GM18502 (cell line): ENCODE data around the gene IL32.

ENCODE experiments used
- ATAC-seq: cut with Tn5 transposase; IDR thresholded peaks from one replicate; pipeline ENCODE4 v1.9.1; 2021; ENCODE audit warnings: mild to moderate bottlenecking; ENCODE audit not compliant: unreplicated experiment, poor library complexity

The IL32 gene

DNA sequence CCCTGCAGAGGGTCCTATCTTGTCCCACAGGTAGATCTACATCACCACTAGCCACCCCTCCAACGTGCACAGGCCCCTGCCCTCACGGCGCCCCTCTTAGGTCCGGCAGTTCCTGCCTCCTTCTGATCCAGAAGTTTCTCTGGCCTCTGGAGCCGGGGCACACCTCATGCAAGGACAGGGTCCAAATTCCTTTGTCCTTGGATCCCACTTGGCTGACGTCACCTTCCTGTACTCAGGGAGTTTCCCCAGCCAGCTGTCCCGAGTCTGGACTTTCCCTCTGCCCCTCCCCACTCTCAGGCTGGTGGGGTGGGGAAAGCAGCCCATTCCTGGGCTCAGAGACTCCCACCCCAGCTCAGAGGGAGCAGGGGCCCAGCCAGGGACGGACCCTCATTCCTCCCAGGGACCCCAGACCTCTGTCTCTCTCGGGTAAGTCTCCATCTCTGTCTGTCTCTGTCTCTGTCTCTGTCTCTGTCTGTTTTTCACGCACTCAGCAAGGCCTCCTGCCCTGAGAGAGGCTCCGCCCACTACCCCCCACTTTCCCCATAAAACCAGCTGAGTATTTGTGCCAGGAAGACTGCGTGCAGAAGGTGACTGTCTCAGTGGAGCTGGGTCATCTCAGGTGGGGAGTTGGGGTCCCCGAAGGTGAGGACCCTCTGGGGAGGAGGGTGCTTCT is at the start of gene IL32:
IL32 (plus strand) TSS at position 572 of the 673 bp plus-strand sequence. CDS start 172 bp downstream, outside the sequence.
- ATAC-seq: no peak

- ATAC-seq: no peak
Observed at GRCh38 chr16:3015865-3016521, 49.4 kb upstream of the IL32 start.

GRCh38 chr16:3017344-3017743 is 48.1 kb upstream of the IL32 start:
- no peak for ATAC-seq

- ATAC-seq: no peak
Observed at GRCh38 chr16:3017794-3018506, 47.5 kb upstream of the IL32 start, which contains the start of gene CLDN6. CLDN6 (minus strand) TSS chr16:3018183; CDS start chr16:3016021, 2,162 bp downstream.

DNA sequence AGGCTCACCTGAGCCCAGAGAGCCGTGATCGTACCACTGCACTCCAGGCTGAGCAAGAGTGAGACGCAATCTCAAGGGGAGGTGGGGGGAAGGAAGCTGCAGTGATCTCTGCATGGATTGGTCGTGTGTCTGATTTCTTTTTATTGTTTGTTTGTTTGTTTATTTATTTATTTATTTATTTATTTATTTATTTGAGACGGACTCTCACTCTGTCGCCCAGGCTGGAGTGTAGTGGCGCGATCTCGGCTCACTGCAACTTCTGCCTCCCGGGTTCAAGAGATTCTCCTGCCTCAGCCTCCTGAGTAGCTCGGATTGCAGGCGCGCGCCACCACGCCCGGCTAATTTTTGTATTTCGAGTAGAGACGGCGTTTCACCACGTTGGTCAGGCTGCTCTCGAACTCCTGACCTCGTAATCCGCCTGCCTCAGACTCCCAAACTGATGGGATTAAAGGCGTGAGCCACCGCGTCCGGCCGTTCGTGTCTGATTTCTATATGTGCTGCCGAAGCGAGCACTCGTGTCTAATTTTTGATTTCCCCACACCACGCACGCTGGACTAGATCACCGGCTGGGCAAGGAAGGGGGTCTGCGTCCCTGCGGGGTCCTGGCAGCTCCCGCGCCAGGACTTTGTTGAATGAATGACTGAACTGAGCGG is 45.7 kb upstream of the IL32 start:
- ATAC-seq: no peak

DNA sequence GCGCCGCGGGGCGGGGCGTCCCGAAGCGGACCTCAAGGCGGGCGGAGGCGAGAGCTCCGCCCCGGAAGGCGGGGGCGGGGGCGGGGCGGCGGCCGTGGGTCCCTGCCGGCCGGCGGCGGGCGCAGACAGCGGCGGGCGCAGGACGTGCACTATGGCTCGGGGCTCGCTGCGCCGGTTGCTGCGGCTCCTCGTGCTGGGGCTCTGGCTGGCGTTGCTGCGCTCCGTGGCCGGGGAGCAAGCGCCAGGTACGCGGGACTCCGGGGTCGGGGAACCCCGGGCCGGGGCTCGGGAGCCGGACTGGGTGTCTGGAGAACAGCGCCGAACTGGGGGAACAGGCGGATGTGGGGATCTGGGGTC is 45.2 kb upstream of the IL32 start, which contains the start of gene TNFRSF12A:
TNFRSF12A (plus strand) TSS at position 122 of the 357 bp plus-strand sequence; CDS start at position 152, 30 bp downstream.
- ATAC-seq: no peak

DNA sequence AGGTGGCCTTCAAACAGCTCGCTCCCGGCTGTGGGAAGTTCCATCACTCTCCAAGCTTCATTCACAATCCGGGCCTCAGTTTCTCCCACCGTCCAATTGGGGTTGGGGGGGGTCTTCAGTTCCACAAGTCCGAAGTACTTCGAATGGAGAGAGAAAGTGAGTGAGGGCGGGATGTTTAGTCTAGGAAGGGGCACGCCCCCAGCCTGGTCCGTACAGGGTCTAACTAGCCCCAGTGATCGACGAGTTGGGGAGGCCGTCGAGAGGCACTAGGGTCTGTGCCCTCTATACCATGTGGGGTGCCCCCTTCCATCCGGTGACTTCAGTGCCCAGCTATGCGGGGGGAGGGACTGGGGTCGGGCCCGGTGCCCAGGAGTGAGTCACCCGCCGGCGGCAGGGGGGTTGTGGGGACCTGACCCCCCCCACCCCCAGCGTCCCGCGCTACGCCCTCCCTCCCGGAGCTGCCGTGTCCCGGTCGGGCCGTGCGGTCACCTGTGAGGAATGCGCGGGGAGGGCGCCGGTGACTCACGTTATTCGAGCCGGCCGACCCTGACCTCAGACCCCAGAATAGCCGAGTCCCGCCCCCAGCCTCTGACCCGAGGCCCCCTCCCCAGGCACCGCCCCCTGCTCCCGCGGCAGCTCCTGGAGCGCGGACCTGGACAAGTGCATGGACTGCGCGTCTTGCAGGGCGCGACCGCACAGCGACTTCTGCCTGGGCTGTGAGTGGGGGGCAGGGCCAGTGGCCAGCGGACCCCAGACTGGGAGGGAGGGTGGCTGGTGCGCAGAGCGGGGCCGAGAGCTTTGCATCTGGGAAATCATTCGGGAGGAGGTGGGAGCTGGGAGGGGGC is 44.6 kb upstream of the IL32 start:
- no peak for ATAC-seq

DNA sequence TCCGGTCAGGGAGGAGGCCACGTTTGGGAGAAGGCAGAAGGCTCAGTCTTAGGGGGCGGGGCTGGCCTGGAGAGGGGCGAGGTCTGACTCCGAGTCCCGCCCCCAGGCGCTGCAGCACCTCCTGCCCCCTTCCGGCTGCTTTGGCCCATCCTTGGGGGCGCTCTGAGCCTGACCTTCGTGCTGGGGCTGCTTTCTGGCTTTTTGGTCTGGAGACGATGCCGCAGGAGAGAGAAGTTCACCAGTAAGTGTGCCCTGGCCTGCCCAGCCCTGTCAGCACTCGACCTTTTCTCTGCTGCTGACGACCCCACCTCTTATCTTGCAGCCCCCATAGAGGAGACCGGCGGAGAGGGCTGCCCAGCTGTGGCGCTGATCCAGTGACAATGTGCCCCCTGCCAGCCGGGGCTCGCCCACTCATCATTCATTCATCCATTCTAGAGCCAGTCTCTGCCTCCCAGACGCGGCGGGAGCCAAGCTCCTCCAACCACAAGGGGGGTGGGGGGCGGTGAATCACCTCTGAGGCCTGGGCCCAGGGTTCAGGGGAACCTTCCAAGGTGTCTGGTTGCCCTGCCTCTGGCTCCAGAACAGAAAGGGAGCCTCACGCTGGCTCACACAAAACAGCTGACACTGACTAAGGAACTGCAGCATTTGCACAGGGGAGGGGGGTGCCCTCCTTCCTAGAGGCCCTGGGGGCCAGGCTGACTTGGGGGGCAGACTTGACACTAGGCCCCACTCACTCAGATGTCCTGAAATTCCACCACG is 43.8 kb upstream of the IL32 start:
- no peak for ATAC-seq

GRCh38 chr16:3022208-3022683 is 43.2 kb upstream of the IL32 start:
- no peak for ATAC-seq

DNA sequence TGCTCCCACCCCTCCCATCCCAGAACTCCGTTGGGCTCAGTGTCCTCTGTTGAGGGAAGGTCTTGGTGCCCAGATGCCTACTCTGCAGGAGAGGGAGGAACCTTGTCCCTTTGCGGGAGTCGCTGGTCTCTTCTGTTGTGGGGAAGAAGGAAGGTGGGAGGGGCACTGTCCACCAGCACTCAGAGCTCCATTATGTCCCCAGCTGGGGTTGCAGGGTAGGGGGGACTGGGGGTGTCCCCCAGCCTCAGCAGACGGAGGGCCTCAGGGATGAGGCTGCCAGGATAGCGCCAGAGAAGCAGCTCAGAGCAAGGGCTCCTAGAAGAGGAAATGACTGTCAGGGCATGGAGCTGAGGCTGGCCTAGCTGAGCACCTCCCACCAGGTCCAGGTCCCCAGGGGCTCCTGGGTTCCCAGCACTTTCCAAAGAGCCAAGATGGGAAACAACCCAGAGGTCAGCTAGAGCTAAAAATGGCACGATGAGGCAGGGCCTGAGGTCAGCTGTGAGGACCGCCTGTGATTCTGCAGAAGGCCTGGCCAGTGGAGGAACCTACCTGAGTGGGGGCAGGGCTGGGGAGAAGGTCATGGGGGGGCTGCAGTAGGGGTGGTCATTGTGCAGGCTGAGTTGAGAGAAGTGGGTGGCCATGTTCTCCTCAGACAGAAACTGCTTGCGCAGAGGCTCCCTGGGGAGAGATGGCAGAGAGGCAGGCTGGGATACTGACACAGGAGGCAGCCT is 42.6 kb upstream of the IL32 start:
- ATAC-seq: no peak

- no peak for ATAC-seq
Observed at GRCh38 chr16:3023415-3023668, 42.1 kb upstream of the IL32 start.

DNA sequence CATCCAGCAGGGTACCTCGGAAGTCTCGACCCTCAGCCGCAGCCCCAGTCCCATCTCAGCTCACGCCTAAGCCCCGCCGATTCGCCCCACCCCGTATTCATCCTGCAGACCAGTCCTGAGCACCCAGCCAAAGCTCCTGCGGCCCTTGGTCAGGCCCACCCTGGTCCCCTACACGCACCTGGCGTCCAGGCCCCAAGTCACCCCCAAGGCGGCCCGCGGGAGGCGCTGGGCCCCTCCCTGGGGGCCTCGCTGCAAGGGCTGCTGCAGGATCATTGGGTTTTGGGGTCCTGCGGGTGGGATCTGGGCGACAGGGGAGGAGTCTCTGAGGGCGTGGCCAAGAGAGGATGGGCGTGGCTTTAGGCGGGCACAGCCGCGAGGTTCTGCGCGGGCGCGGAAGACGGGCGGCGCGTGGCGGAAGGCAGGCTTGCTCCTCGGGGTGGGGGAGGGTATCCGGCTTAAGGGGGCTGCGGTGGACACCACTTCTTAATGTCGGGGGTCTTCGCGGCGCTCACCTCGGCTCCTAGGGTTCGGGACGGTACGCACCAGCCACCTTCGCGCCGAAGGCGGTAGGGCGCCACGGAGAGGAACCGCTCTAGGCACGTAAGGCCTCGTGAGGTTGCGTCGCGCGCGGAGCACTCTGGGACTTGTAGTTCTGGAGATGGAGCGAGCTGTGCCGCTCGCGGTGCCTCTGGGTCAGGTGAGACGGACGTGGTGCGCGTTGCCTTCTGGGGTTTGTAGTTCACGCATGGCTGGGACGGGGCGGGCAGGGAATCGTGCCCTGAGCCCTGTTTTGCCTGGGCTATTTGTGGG is 41.6 kb upstream of the IL32 start, which contains the start of the genes HCFC1R1 and THOC6:
HCFC1R1 (minus strand) TSS at position 274 of the 810 bp plus-strand sequence; CDS start at position 273, 1 bp downstream.
THOC6 (plus strand) TSS at position 367 of the 810 bp plus-strand sequence; CDS start at position 659, 292 bp downstream.
- ATAC-seq: peak; percentile 71

- ATAC-seq: no peak
Observed at GRCh38 chr16:3025032-3026002, 40.1 kb upstream of the IL32 start.

GRCh38 chr16:3026003-3026378 is 39.4 kb upstream of the IL32 start:
- ATAC-seq: no peak

DNA sequence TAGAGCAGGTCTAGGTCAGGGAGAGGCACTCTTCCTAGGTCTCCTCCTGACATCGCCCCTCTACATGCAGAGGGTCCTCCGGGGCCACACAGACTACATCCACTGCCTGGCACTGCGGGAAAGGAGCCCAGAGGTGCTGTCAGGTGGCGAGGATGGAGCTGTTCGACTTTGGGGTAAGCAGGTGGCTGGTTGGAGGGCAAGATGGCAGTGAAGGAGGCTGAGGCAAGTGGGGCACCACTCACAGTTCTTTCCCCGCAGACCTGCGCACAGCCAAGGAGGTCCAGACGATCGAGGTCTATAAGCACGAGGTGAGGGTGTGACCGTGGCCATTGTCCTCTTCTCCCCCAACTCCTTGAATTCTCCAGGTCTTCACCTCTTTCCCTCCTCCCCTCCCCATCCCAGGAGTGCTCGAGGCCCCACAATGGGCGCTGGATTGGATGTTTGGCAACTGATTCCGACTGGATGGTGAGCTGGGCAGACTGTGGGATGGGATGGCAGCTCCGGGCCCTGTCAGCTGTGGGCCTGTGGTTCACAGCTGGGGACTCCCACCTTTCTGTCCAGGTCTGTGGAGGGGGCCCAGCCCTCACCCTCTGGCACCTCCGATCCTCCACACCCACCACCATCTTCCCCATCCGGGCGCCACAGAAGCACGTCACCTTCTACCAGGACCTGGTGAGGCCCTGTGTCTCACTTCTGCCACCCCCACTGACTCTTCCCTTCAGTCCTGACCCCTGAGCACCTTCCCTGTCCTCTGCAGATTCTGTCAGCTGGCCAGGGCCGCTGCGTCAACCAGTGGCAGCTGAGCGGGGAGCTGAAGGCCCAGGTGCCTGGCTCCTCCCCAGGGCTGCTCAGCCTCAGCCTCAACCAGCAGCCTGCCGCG is 38.6 kb upstream of the IL32 start:
- ATAC-seq: no peak

DNA sequence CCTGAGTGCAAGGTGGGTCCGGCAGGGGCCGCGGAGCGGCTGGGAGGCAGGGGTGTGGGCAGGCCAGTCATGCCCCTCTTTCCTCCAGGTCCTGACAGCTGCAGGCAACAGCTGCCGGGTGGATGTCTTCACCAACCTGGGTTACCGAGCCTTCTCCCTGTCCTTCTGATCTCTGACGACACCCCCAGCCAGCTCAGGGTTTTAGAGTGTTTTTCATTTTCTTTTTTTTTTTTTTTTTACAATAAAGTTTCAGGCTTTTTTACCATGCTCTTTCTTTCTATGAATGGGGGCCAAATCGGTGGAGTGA is 38.0 kb upstream of the IL32 start:
- ATAC-seq: no peak
